Measurements from ENCODE around the gene VPS11. TPM values are rescaled to one million over a fixed set of nuclear protein-coding genes. Genes with fewer than 3 reads are reported as not detected.

The VPS11 gene
- total RNA-seq, 1 donor from 2014 or later: 36.3 TPM

DNA sequence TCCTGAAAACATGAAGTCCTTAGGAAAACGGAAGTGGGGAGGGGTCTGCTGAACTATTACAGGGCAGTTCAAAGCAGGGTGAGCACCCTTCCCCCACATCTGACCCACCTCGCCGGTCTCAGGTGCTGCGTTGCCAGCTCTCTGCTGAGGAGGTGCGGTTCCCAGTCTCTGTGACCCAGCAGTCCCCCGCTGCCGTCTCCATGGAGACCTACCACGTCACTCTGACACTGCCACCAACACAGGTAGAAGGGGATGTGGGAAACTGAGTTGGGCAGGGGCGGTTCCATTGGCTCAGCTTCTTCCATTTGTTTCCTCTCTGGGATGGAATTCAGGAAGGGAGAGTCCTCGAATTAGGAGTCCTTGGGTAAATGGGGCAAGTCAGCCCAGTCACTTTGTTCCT is 42.8 kb downstream of the VPS11 start:
- TF ChIP-seq, protein P1, sequence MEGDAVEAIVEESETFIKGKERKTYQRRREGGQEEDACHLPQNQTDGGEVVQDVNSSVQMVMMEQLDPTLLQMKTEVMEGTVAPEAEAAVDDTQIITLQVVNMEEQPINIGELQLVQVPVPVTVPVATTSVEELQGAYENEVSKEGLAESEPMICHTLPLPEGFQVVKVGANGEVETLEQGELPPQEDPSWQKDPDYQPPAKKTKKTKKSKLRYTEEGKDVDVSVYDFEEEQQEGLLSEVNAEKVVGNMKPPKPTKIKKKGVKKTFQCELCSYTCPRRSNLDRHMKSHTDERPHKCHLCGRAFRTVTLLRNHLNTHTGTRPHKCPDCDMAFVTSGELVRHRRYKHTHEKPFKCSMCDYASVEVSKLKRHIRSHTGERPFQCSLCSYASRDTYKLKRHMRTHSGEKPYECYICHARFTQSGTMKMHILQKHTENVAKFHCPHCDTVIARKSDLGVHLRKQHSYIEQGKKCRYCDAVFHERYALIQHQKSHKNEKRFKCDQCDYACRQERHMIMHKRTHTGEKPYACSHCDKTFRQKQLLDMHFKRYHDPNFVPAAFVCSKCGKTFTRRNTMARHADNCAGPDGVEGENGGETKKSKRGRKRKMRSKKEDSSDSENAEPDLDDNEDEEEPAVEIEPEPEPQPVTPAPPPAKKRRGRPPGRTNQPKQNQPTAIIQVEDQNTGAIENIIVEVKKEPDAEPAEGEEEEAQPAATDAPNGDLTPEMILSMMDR (IDR thresholded peaks at IDR 0.05; ENCODE audit: unreplicated experiment): no peak
- Mint-ChIP-seq H3K36me3 (ENCODE audit: insufficient read depth) (no peaks in the 10 kb centered on the region), H3K27ac (no peak overlapping the region), H3K27me3 (peaks cover 15% of the 10 kb centered on the region), H3K4me3 (ENCODE audit: low read depth) (no peak overlapping the region), H3K9me3 (ENCODE audit: low read depth) (no peaks in the 10 kb centered on the region), H3K4me1 (ENCODE audit: low read depth) (peaks cover 4% of the 10 kb centered on the region)
- no peak for DNase-seq (ENCODE audit: low spot score, unreplicated experiment)

DNA sequence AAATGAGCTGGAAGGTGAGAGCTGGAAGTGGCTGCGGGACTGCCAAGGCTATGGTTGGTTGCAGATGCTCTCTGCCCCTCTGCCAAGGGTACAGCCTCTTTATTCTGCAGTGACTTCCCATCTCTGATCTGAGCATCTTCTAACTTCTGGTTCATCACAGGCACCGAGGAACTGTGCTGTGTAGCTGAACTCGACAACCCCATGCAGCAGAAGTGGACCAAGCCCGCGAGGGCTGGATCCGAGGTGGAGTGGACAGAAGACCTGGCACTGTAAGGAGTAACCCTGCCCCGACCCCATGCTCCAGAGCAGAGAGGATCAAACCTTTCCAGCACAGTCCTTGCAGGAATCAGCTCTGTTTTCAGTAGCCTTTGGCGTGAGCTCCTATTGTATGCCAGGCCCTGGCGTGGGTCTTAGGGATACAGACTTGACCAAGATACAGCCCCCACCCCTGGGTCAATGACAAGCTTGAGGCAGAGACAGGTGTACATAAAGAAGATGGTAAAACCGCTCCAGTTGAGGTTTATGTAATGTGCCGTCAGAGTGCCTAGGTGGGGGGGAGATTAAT is 43.8 kb downstream of the VPS11 start:
- H3K9me3 Mint-ChIP-seq (ENCODE audit: low read depth): no peaks in the 10 kb centered on the region
- TF ChIP-seq, protein P1 (IDR thresholded peaks at IDR 0.05; ENCODE audit: unreplicated experiment): no peak
- no peak for DNase-seq (ENCODE audit: low spot score, unreplicated experiment)
- no peaks in the 10 kb centered on the region for H3K36me3 Mint-ChIP-seq (ENCODE audit: insufficient read depth)
- no peak overlapping the region for H3K27ac Mint-ChIP-seq
- peaks cover 4% of the 10 kb centered on the region for H3K4me1 Mint-ChIP-seq (ENCODE audit: low read depth)
- H3K27me3 Mint-ChIP-seq: peaks cover 15% of the 10 kb centered on the region
- no peak overlapping the region for H3K4me3 Mint-ChIP-seq (ENCODE audit: low read depth)

DNA sequence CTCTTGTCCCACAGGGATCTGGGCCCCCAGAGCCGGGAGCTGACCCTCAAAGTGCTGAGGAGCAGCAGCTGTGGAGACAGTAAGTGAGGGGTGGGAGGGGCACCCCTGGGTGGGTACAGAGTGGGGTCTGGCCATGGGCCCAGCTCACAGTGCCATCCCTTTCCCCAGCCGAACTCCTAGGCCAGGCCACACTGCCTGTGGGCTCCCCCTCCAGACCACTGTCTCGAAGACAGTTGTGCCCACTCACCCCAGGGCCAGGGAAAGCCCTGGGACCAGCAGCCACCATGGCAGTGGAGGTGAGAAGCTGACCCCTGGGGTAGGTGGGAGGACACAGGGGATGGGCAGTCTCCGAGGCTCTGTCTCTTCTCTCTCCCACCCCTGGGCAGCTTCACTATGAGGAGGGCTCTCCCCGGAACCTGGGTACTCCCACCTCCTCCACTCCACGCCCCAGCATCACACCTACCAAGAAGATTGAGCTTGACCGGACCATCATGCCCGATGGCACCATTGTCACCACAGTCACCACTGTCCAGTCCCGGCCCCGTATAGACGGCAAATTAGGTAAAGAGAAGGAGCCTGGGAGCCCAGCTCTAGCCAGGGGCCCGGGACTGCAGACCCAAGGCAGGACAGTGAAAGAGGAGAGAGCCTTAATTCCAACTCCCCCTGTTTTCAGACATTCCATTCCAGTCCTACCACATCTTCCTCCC is 44.8 kb downstream of the VPS11 start:
- no peak overlapping the region for H3K27ac Mint-ChIP-seq

DNA sequence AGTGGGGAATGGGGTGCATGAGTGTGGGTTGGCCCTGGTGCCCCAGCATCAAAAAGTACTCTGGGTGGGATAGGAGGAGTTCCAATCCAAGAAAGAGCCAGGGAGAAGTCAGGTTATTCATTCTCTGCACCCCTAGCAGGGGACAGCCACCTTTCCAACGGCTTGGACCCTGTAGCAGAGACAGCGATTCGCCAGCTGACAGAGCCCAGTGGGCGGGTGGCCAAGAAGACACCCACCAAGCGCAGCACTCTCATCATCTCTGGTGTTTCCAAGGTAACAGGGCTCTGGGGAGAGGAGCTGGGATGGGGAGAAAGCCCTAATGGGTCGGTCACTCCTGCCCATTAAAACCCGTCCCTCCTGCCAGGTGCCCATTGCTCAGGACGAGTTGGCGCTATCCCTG is 46.1 kb downstream of the VPS11 start:
- TF ChIP-seq, protein P1 (IDR thresholded peaks at IDR 0.05; ENCODE audit: unreplicated experiment): no peak
- Mint-ChIP-seq H3K4me1 (ENCODE audit: low read depth) (no peaks in the 10 kb centered on the region), H3K9me3 (ENCODE audit: low read depth) (no peaks in the 10 kb centered on the region), H3K4me3 (ENCODE audit: low read depth) (no peak overlapping the region), H3K27ac (no peak overlapping the region), H3K36me3 (ENCODE audit: insufficient read depth) (no peaks in the 10 kb centered on the region), H3K27me3 (peaks cover 7% of the 10 kb centered on the region)
- no peak for DNase-seq (ENCODE audit: low spot score, unreplicated experiment)

More for the DNA sequence above, 44.8 kb downstream of the VPS11 start:
- peaks cover 15% of the 10 kb centered on the region for H3K27me3 Mint-ChIP-seq
- no peaks in the 10 kb centered on the region for H3K9me3 Mint-ChIP-seq (ENCODE audit: low read depth)
- H3K36me3 Mint-ChIP-seq (ENCODE audit: insufficient read depth): no peaks in the 10 kb centered on the region
- H3K4me1 Mint-ChIP-seq (ENCODE audit: low read depth): peaks cover 2% of the 10 kb centered on the region
- TF ChIP-seq, protein P1 (IDR thresholded peaks at IDR 0.05; ENCODE audit: unreplicated experiment): no peak
- no peak overlapping the region for H3K4me3 Mint-ChIP-seq (ENCODE audit: low read depth)
- no peak for DNase-seq (ENCODE audit: low spot score, unreplicated experiment)

DNA sequence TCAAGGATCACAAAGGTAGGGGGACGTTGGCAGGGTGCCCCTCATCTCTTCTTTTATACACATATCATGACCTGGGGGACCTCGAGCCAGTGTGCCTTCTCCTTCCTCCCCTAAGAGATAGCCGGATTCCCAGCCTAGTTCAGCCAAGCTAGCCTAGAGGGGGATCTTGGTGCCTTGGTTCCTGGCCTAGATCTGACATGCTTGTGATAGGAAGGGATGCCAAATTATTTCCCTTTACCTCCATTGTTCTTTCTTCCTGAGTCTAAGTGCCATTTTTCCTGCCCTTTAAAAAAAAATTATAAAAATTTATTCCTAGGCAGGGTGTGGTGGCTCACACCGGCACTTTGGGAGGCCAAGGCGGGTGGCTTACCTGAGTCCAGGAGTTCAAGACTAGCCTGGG is 46.7 kb downstream of the VPS11 start:
- Mint-ChIP-seq H3K4me3 (ENCODE audit: low read depth) (no peak overlapping the region), H3K27me3 (peaks cover 1% of the 10 kb centered on the region), H3K4me1 (ENCODE audit: low read depth) (no peaks in the 10 kb centered on the region), H3K27ac (no peak overlapping the region), H3K9me3 (ENCODE audit: low read depth) (no peaks in the 10 kb centered on the region), H3K36me3 (ENCODE audit: insufficient read depth) (no peaks in the 10 kb centered on the region)
- DNase-seq (ENCODE audit: low spot score, unreplicated experiment): no peak
- TF ChIP-seq, protein P1 (IDR thresholded peaks at IDR 0.05; ENCODE audit: unreplicated experiment): no peak

Measured in progenitor cell of endocrine pancreas (in vitro differentiated cells).